Trophoblast cell (in vitro differentiated cells and primary cell): Measurements from ENCODE around the gene PRLR.
A peak's percentile ranks its signal among the peaks of the same experiment; 100 is the strongest.

Source experiments
- DNase-seq, 2 donors: peaks; one replicate each; pipeline ENCODE4 v3.0.0-alpha.2; 2016
- H2AFZ ChIP-seq: 2 replicates; pipeline ENCODE4 v1.6.1; 2013; ENCODE audit warnings: low read length, moderate library complexity, mild to moderate bottlenecking; ENCODE audit not compliant: insufficient read depth, poor library complexity
- H2AK5ac ChIP-seq: 2 replicates; pipeline ENCODE4 v1.6.1; 2013; ENCODE audit warnings: mild to moderate bottlenecking, low read length
- H2BK120ac ChIP-seq: 2 replicates; pipeline ENCODE4 v1.6.1; 2013; ENCODE audit warnings: low read length, mild to moderate bottlenecking, moderate library complexity; ENCODE audit not compliant: insufficient read depth, poor library complexity
- H2BK12ac ChIP-seq: 2 replicates; pipeline ENCODE4 v1.6.1; 2013; ENCODE audit warnings: mild to moderate bottlenecking, low read length, moderate library complexity
- H2BK5ac ChIP-seq: 2 replicates; pipeline ENCODE4 v1.6.1; 2013; ENCODE audit warnings: low read length, low read depth, moderate library complexity, mild to moderate bottlenecking; ENCODE audit not compliant: poor library complexity
- H3K14ac ChIP-seq: 2 replicates; pipeline ENCODE4 v1.6.1; 2013; ENCODE audit warnings: mild to moderate bottlenecking, low read length
- H3K18ac ChIP-seq: 2 replicates; pipeline ENCODE4 v1.6.1; 2013; ENCODE audit warnings: mild to moderate bottlenecking, low read length
- H3K23ac ChIP-seq: 2 replicates; pipeline ENCODE4 v1.6.1; 2013; ENCODE audit warnings: low read length
- H3K27ac ChIP-seq: 2 replicates; pipeline ENCODE4 v1.5.1; 2013; ENCODE audit warnings: low read depth, mild to moderate bottlenecking, inconsistent platforms, low read length, moderate library complexity
- H3K27me3 ChIP-seq: 2 replicates; pipeline ENCODE4 v1.6.1; 2013; ENCODE audit warnings: inconsistent platforms, mild to moderate bottlenecking, low read length, moderate library complexity; ENCODE audit not compliant: insufficient read depth
- H3K36me3 ChIP-seq, 2 experiments: 1 replicate in 1 of 2; 2 replicates in 1 of 2; pipeline ENCODE4 v1.6.1; 2013; ENCODE audit warnings: low read length in 2 of 2, mild to moderate bottlenecking in 2 of 2, moderate library complexity in 1 of 2; ENCODE audit not compliant: insufficient read depth in 2 of 2, control insufficient read depth in 1 of 2
- H3K4ac ChIP-seq: 2 replicates; pipeline ENCODE4 v1.6.1; 2013; ENCODE audit warnings: low read depth, mild to moderate bottlenecking, low read length, moderate library complexity
- H3K4me1 ChIP-seq, 2 experiments: 1 replicate in 1 of 2; 2 replicates in 1 of 2; pipeline ENCODE4 v1.6.1; 2013; ENCODE audit warnings: low read length in 2 of 2, mild to moderate bottlenecking in 2 of 2, moderate library complexity in 1 of 2; ENCODE audit not compliant: insufficient read depth in 2 of 2, control insufficient read depth in 1 of 2
- H3K4me2 ChIP-seq: 2 replicates; pipeline ENCODE4 v1.6.1; 2013; ENCODE audit warnings: inconsistent platforms, mild to moderate bottlenecking, low read length, moderate library complexity
- H3K4me3 ChIP-seq: 2 replicates; pipeline ENCODE4 v1.5.1; 2013; ENCODE audit warnings: mild to moderate bottlenecking, low read depth, low read length, inconsistent platforms
- H3K79me1 ChIP-seq: one replicate; pipeline ENCODE4 v1.6.1; 2013; ENCODE audit warnings: low read length
- H3K79me2 ChIP-seq: 2 replicates; pipeline ENCODE4 v1.6.1; 2013; ENCODE audit warnings: low read length, mild to moderate bottlenecking; ENCODE audit not compliant: control insufficient read depth, insufficient read depth, poor library complexity
- H3K9ac ChIP-seq: 2 replicates; pipeline ENCODE4 v1.6.1; 2013; ENCODE audit warnings: mild to moderate bottlenecking, low read length
- H3K9me3 ChIP-seq: 2 replicates; pipeline ENCODE4 v1.6.1; 2013; ENCODE audit warnings: low read depth, mild to moderate bottlenecking, control low read depth, inconsistent platforms, low read length; ENCODE audit not compliant: insufficient read depth
- H4K12ac ChIP-seq: 2 replicates; pipeline ENCODE4 v1.6.1; 2013; ENCODE audit warnings: low read depth, mild to moderate bottlenecking, low read length, moderate library complexity
- H4K8ac ChIP-seq: 2 replicates; pipeline ENCODE4 v1.6.1; 2013; ENCODE audit warnings: low read depth, mild to moderate bottlenecking, low read length, moderate library complexity
- H4K91ac ChIP-seq: one replicate; pipeline ENCODE4 v1.6.1; 2013; ENCODE audit warnings: low read depth, mild to moderate bottlenecking, low read length, moderate library complexity
- WGBS: extraction: QIAGEN DNeasy Blood & Tissue Kit; methylation state at CpG from one replicate; pipeline ENCODE4 v1.1.7; 2013; ENCODE audit warnings: missing lambda C conversion rate; ENCODE audit not compliant: insufficient read length, insufficient coverage; ENCODE audit errors: extremely low coverage; 5-methylcytosine and 5-hydroxymethylcytosine counted together

Gene PRLR

DNA sequence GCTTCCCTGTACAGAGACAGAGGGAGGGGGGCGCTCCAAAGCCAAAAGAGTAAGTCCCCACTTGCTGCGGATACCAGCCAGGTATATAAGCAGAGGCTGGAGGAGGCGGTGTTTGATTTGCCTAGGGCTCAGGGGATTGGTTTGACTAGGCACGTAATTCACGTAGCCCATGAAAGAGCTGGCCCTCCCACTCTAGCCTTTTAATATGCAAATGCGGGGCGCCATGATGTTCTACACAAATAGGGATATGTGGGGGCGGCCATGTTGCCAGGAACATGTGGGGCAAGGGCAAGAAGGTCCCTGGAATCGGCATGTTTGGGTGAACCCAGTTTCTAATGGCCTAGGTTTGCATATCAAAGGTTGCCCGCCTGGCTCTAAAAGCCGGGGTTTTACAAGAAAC lies 3.3 kb upstream of the PRLR start:
- Histone ChIP-seq H3K9me3 (no peaks in the 10 kb centered on the region), H3K4ac (no peak overlapping the region), H3K23ac (no peak overlapping the region), H3K79me1 (peaks cover 4% of the 10 kb centered on the region), H3K4me1 (peaks cover 1 to 3% of the 10 kb centered on the region in 2 experiments), H2AFZ (no peak overlapping the region), H4K91ac (no peak overlapping the region), H2AK5ac (peak overlapping the region; percentile 70), H3K27ac (no peak overlapping the region), H3K18ac (no peak overlapping the region), H3K36me3 (no peaks in the 10 kb centered on the region), H3K14ac (no peak overlapping the region), H3K27me3 (no peaks in the 10 kb centered on the region), H2BK5ac (no peak overlapping the region), H4K8ac (no peak overlapping the region), H2BK120ac (no peak overlapping the region), H3K4me2 (no peak overlapping the region), H3K4me3 (no peak overlapping the region), H3K79me2 (no peaks in the 10 kb centered on the region), H4K12ac (no peak overlapping the region), H3K9ac (no peak overlapping the region), H2BK12ac (no peak overlapping the region)
- no peak for DNase-seq
- whole genome bisulfite sequencing, result no CpG with 5 or more reads among the region's 11 CpGs

DNA sequence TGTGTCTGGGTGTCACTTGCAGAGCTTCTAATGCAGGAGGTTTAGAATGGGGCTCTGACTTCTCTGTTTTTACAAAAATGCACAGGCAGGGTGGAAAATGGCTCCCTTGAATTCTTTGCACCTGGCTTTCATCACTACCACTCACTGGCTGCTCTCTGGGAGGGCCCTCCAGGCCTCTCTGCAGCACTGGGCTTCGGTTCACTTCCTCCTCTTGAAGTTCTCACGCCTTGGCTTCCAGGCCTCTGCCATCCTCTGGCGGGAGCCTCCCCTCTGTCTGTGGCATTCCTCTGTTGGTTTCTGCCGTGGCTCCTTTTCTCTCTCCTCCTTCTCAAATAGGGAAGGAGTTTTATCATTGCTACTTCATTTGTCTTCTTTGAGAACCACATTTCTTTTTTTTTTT lies 2.8 kb upstream of the PRLR start:
- Histone ChIP-seq H3K18ac (no peak overlapping the region), H4K8ac (no peak overlapping the region), H2AK5ac (no peak overlapping the region), H3K27ac (no peak overlapping the region), H4K12ac (no peak overlapping the region), H3K79me1 (peaks cover 4% of the 10 kb centered on the region), H3K14ac (no peak overlapping the region), H3K4me3 (no peak overlapping the region), H3K27me3 (no peaks in the 10 kb centered on the region), H3K4ac (no peak overlapping the region), H4K91ac (no peak overlapping the region), H3K9ac (no peak overlapping the region), H2BK12ac (no peak overlapping the region), H2AFZ (no peak overlapping the region), H3K23ac (no peak overlapping the region), H3K36me3 (no peaks in the 10 kb centered on the region), H3K4me2 (no peak overlapping the region), H2BK5ac (no peak overlapping the region), H3K9me3 (no peaks in the 10 kb centered on the region), H3K79me2 (peaks cover 3% of the 10 kb centered on the region), H3K4me1 (peaks cover 6 to 8% of the 10 kb centered on the region in 2 experiments), H2BK120ac (no peak overlapping the region)
- no CpG with 5 or more reads among the region's 4 CpGs for WGBS
- no peak for DNase-seq

DNA sequence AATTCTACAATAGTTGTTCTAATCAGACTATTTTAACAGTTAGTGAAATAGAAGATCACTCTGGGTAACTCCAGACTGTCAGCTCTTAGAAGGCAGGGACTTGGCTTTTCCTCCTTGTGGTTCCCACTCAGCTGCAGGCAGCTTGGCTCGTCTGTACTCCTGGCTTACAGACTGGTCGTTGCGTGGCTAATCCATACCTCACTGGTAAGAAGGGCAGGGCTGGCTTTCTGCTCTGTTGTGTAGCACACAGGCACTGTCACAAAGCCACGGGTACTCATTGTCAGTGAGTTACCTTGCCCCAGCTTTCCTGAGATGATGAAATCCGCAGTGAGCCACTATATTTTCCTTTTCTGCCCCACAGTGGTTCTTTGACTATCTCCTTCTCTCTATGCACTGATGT lies 1.8 kb upstream of the PRLR start:
- Histone ChIP-seq H2AFZ (no peak overlapping the region), H3K79me2 (peaks cover 3% of the 10 kb centered on the region), H3K79me1 (peaks cover 4% of the 10 kb centered on the region), H2BK5ac (no peak overlapping the region), H2BK12ac (peak overlapping the region; percentile 4), H3K36me3 (no peaks in the 10 kb centered on the region), H3K4ac (no peak overlapping the region), H3K23ac (no peak overlapping the region), H3K18ac (no peak overlapping the region), H2AK5ac (no peak overlapping the region), H3K27ac (no peak overlapping the region), H4K12ac (no peak overlapping the region), H2BK120ac (no peak overlapping the region), H3K14ac (no peak overlapping the region), H3K9me3 (no peaks in the 10 kb centered on the region), H3K4me2 (no peak overlapping the region), H3K4me1 (peaks cover 6 to 8% of the 10 kb centered on the region in 2 experiments), H3K4me3 (no peak overlapping the region), H4K91ac (no peak overlapping the region), H3K9ac (no peak overlapping the region), H3K27me3 (no peaks in the 10 kb centered on the region), H4K8ac (no peak overlapping the region)
- no peak for DNase-seq
- no CpG with 5 or more reads among the region's 5 CpGs for WGBS

DNA sequence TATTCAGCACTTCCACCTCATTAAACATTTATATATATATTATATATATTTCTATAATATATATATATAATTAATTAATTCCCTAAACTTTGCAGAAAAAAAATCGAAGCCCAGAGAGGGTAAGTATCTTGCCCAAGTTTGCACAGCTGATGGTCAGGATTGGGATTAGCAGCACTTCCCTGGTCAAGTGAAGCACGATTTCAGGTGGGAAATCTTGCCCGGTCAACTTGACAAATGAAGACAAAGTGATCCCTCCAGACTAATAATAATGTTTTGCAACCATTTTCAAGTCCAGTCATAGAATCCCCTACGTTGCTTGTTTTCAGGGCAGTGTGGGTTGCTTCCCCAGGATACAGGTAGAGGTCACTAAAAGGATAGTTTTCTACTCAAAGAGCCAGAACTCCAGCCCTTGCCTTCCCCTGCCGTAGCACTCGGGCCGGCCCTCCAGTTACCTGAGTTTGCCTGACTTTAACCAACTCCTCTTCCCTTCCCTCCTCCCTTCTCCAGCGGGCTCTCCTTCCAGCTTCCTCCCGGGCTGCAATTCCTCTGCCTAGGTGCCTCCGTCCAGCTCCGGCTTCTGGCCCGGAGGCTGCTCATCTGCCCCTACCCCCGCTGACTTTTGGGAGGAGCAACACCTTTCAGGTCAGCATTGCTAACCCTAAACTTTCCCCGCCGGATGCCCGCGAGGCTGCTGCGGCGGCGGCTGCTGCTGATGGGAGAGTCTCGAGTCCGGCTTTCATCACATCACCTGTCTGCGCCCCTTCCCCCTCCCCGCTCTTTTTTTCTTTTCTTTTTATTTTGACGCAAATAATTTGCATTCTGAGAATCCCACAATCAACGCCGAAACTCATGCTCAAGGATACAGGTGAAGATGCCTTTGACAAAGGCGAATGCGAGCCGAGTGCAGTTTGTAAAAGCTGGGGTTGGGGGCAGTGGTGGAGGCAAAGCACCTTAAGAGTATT lies 930 bp downstream of the PRLR start:
- no CpG with 5 or more reads among the region's 30 CpGs for WGBS
- Histone ChIP-seq H2AFZ (peak overlapping the region; percentile 65), H2BK120ac (peak overlapping the region; percentile 88), H3K4me1 (peaks cover 6 to 8% of the 10 kb centered on the region in 2 experiments), H3K9ac (no peak overlapping the region), H3K9me3 (no peaks in the 10 kb centered on the region), H3K27ac (peak overlapping the region; percentile 78), H3K79me2 (peaks cover 3% of the 10 kb centered on the region), H2BK12ac (peak overlapping the region; percentile 78), H3K4ac (no peak overlapping the region), H2AK5ac (no peak overlapping the region), H3K79me1 (peaks cover 4% of the 10 kb centered on the region), H4K8ac (peak overlapping the region; percentile 89), H3K27me3 (no peaks in the 10 kb centered on the region), H3K4me3 (peak overlapping the region; percentile 74), H4K12ac (no peak overlapping the region), H3K18ac (peak overlapping the region; percentile 77), H4K91ac (peak overlapping the region; percentile 84), H3K36me3 (no peaks in the 10 kb centered on the region), H3K23ac (no peak overlapping the region), H3K14ac (peak overlapping the region; percentile 50), H2BK5ac (peak overlapping the region; percentile 74), H3K4me2 (peak overlapping the region; percentile 98)
- DNase-seq, result peak; percentile 90
